ENCODE data around the gene CHST15.

The CHST15 gene

DNA sequence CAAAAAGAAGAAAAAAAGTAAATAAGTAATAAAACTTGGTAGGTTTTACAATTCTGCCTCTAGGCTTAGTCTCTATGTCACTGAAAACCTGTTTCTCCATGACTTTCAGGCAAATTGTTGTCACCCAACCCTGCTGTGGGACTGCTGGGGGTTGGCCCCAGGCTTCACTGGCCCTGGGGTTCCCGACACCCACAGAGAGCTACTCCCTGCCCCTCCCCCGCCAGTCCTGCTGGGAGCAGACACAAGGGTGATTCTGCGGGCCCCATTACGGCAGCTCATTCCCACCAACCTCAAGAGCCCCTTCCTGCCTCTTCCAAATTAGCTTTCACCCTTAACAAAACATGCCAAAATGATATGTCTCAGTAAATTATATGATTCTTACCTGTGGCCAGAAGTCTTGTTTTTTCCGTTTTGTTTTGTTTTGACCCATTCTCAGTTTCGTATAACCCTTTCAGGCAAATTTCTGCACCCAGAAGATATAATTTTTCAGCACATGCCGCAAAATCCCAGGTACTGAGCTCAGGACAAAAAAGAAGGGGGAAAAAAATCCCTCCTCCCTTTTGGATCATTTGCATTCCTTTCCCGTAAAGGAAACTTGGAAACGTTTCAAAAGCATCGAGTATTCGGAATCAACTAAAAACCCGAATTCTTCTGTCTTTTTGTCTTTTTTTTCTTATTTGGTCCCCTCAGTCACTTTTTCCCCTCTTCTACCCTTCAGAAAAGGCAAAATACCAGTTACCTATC, 27.8 kb downstream of the CHST15 start:
- TF ChIP-seq GABPA (IDR thresholded peaks at IDR 0.05; ENCODE audit: low read depth) (no peak), SPI1 (IDR thresholded peaks at IDR 0.05; ENCODE audit: borderline replicate concordance, low read depth) (no peak), POLR2AphosphoS5 (IDR thresholded peaks at IDR 0.05; ENCODE audit: low read depth) (no peak)
- TF ChIP-seq, protein P1, sequence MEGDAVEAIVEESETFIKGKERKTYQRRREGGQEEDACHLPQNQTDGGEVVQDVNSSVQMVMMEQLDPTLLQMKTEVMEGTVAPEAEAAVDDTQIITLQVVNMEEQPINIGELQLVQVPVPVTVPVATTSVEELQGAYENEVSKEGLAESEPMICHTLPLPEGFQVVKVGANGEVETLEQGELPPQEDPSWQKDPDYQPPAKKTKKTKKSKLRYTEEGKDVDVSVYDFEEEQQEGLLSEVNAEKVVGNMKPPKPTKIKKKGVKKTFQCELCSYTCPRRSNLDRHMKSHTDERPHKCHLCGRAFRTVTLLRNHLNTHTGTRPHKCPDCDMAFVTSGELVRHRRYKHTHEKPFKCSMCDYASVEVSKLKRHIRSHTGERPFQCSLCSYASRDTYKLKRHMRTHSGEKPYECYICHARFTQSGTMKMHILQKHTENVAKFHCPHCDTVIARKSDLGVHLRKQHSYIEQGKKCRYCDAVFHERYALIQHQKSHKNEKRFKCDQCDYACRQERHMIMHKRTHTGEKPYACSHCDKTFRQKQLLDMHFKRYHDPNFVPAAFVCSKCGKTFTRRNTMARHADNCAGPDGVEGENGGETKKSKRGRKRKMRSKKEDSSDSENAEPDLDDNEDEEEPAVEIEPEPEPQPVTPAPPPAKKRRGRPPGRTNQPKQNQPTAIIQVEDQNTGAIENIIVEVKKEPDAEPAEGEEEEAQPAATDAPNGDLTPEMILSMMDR (IDR thresholded peaks at IDR 0.05; ENCODE audit: insufficient read depth, low read length) = no peak
- TF ChIP-seq, protein P2, sequence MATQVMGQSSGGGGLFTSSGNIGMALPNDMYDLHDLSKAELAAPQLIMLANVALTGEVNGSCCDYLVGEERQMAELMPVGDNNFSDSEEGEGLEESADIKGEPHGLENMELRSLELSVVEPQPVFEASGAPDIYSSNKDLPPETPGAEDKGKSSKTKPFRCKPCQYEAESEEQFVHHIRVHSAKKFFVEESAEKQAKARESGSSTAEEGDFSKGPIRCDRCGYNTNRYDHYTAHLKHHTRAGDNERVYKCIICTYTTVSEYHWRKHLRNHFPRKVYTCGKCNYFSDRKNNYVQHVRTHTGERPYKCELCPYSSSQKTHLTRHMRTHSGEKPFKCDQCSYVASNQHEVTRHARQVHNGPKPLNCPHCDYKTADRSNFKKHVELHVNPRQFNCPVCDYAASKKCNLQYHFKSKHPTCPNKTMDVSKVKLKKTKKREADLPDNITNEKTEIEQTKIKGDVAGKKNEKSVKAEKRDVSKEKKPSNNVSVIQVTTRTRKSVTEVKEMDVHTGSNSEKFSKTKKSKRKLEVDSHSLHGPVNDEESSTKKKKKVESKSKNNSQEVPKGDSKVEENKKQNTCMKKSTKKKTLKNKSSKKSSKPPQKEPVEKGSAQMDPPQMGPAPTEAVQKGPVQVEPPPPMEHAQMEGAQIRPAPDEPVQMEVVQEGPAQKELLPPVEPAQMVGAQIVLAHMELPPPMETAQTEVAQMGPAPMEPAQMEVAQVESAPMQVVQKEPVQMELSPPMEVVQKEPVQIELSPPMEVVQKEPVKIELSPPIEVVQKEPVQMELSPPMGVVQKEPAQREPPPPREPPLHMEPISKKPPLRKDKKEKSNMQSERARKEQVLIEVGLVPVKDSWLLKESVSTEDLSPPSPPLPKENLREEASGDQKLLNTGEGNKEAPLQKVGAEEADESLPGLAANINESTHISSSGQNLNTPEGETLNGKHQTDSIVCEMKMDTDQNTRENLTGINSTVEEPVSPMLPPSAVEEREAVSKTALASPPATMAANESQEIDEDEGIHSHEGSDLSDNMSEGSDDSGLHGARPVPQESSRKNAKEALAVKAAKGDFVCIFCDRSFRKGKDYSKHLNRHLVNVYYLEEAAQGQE (IDR thresholded peaks at IDR 0.05; ENCODE audit: insufficient replicate concordance, low read depth) = no peak
- Histone ChIP-seq H3K4me3 (replicated peaks; ENCODE audit: insufficient read depth, low read length) (no peak overlapping the region), H3K27me3 (ENCODE audit: insufficient read depth, poor library complexity, severe bottlenecking) (peaks cover 5% of the 10 kb centered on the region), H3K27ac (replicated peaks) (no peak overlapping the region)
- no peak for DNase-seq (ENCODE audit: low read depth in 1 of 2, low spot score in 1 of 2)

DNA sequence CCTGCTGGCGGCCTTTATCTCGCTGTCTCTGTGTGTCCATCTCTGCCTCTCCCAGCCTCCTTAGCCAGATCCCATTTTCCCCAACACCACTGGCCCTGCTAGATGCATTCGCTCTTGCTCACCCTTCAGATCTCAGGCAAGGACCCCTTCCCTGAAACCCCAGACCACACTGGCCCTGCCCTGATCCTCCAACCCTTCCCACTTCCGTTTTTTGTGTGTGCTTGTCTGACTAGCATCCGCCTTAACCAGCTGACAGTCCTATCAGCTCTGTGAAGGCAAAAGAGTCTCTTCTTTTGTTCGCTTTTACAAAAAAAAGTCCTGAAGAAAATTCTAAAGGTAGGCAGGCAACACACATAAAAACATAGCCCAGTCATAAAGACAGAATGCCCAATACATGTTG, 28.7 kb downstream of the CHST15 start:
- DNase-seq (ENCODE audit: low read depth in 1 of 2, low spot score in 1 of 2) = peak in 1 of 2 experiments; percentile 49
- H3K27me3 ChIP-seq (ENCODE audit: insufficient read depth, poor library complexity, severe bottlenecking) = peaks cover 5% of the 10 kb centered on the region
- H3K27ac ChIP-seq (replicated peaks) = no peak overlapping the region
- H3K4me3 ChIP-seq (replicated peaks; ENCODE audit: insufficient read depth, low read length) = no peak overlapping the region
- TF ChIP-seq GABPA (IDR thresholded peaks at IDR 0.05; ENCODE audit: low read depth) = no peak
- no peak for TF ChIP-seq POLR2AphosphoS5 (IDR thresholded peaks at IDR 0.05; ENCODE audit: low read depth)
- TF ChIP-seq, protein P2 (IDR thresholded peaks at IDR 0.05; ENCODE audit: insufficient replicate concordance, low read depth) = no peak
- TF ChIP-seq, protein P1 (IDR thresholded peaks at IDR 0.05; ENCODE audit: insufficient read depth, low read length) = no peak
- peak; percentile 97 for TF ChIP-seq SPI1 (IDR thresholded peaks at IDR 0.05; ENCODE audit: borderline replicate concordance, low read depth)

DNA sequence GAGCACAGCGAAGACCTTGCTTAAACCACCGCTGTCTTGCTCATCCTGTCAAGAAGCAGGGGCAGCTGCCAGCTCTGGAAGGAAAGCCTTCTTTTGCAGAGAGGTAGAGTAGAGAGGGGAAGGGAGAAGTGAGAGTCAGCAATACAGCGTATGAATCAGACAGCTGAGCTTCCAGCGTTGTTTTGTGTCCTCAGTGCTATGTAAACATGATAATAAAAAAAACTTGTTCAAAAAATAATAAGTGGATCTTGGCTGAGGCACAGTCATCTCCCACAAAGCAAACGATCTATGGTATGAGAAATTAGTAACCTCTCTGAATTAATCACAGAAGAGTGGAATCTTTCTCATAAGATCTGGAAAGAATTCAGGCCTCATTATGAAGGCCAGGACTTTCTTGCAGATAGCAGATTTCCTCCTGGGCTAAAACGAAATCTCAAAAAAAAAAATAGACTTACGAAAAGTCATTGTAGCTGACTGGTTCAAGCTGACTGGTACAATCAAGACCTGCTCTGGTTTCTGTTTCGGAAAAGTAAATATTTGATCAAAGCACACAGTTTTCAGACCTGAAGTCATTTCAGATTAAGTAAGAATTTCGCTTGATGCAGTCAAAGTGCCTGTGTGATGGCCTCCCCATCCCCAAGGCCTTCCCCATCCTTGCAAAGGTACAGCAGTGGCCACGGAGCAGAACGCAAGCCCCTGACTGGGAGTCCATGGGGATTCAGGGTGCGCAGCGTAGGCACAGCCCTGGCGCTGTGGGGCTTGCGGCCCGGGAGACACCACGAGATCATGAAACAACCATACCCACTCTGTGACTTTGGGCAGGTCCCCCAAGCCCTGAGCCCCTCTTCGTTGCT, 29.4 kb downstream of the CHST15 start:
- H3K27me3 ChIP-seq (ENCODE audit: insufficient read depth, poor library complexity, severe bottlenecking) = peaks cover 5% of the 10 kb centered on the region
- no peak overlapping the region for H3K4me3 ChIP-seq (replicated peaks; ENCODE audit: insufficient read depth, low read length)
- peak in 1 of 2 experiments; percentile 9 for DNase-seq (ENCODE audit: low read depth in 1 of 2, low spot score in 1 of 2)
- H3K27ac ChIP-seq (replicated peaks) = no peak overlapping the region
- TF ChIP-seq GABPA (IDR thresholded peaks at IDR 0.05; ENCODE audit: low read depth) = no peak
- no peak for TF ChIP-seq POLR2AphosphoS5 (IDR thresholded peaks at IDR 0.05; ENCODE audit: low read depth)
- no peak for TF ChIP-seq SPI1 (IDR thresholded peaks at IDR 0.05; ENCODE audit: borderline replicate concordance, low read depth)
- TF ChIP-seq, protein P2 (IDR thresholded peaks at IDR 0.05; ENCODE audit: insufficient replicate concordance, low read depth) = no peak
- TF ChIP-seq, protein P1 (IDR thresholded peaks at IDR 0.05; ENCODE audit: insufficient read depth, low read length) = no peak
